CD8-positive, alpha-beta memory T cell (primary cell): ENCODE results near the gene OSBPL10. TPM values are rescaled to one million over a fixed set of nuclear protein-coding genes. Genes with fewer than 3 reads are reported as not detected.

Source experiments
- CTCF ChIA-PET: fragments of 350-600 bp; sonication (Branson Sonifier 250); formaldehyde crosslinking; loops from one replicate; lab custom pipeline; 2021; ENCODE audit warnings: antibody characterized with exemption; lab: Charles Lee
- POLR2A ChIA-PET: fragments of 350-600 bp; sonication (Branson Sonifier 250); formaldehyde crosslinking; loops from one replicate; lab custom pipeline; 2021; ENCODE audit warnings: antibody characterized with exemption; lab: Charles Lee
- DNase-seq, 5 donors: peaks; one replicate each; pipeline versions ENCODE4 v3.0.0 to v3.0.0-alpha.2; 2020 to 2022; ENCODE audit warnings: mixed read lengths in 1 of 5
- H3K27ac ChIP-seq: one replicate; pipeline ENCODE4 v1.7.0; 2013; ENCODE audit warnings: low read depth, mild to moderate bottlenecking, low read length, moderate library complexity
- H3K27me3 ChIP-seq: 2 replicates; pipeline ENCODE4 v1.7.0; 2013; ENCODE audit warnings: low read length, mild to moderate bottlenecking; ENCODE audit not compliant: insufficient read depth, poor library complexity, severe bottlenecking
- H3K36me3 ChIP-seq: 2 replicates; pipeline ENCODE4 v1.7.0; 2013; ENCODE audit warnings: mild to moderate bottlenecking, low read length, moderate library complexity; ENCODE audit not compliant: insufficient read depth
- H3K4me1 ChIP-seq: 2 replicates; pipeline ENCODE4 v1.7.0; 2013; ENCODE audit warnings: mild to moderate bottlenecking, low read length, moderate library complexity; ENCODE audit not compliant: insufficient read depth
- H3K4me3 ChIP-seq: 2 replicates; pipeline ENCODE4 v1.7.0; 2013; ENCODE audit warnings: mild to moderate bottlenecking, low read length
- H3K9me3 ChIP-seq: 2 replicates; pipeline ENCODE4 v1.7.0; 2013; ENCODE audit warnings: mild to moderate bottlenecking, low read length
- H3K27ac Mint-ChIP-seq, 8 donors: one replicate each; pipeline ENCODE4 v1.8.0; 2020 to 2021; ENCODE audit warnings: mixed read lengths in 8 of 8, mild to moderate bottlenecking in 6 of 8, inconsistent platforms in 3 of 8, moderate library complexity in 3 of 8
- H3K27me3 Mint-ChIP-seq, 2 donors: one replicate each; pipeline ENCODE4 v1.8.0; 2020 to 2021; ENCODE audit warnings: mixed read lengths in 2 of 2, mild to moderate bottlenecking in 1 of 2, moderate library complexity in 1 of 2
- H3K36me3 Mint-ChIP-seq, 3 donors: one replicate each; pipeline ENCODE4 v1.8.0; 2020 to 2021; ENCODE audit warnings: mixed read lengths in 3 of 3, inconsistent platforms in 1 of 3, mild to moderate bottlenecking in 1 of 3
- H3K4me1 Mint-ChIP-seq, 3 donors: one replicate each; pipeline ENCODE4 v1.8.0; 2020 to 2021; ENCODE audit warnings: mixed read lengths in 3 of 3, inconsistent platforms in 1 of 3, mild to moderate bottlenecking in 1 of 3
- H3K4me3 Mint-ChIP-seq, 7 donors: one replicate each; pipeline ENCODE4 v1.8.0; 2020 to 2021; ENCODE audit warnings: mixed read lengths in 7 of 7, mild to moderate bottlenecking in 6 of 7, moderate library complexity in 4 of 7, inconsistent platforms in 2 of 7
- H3K9me3 Mint-ChIP-seq, 5 donors: one replicate each; pipeline ENCODE4 v1.8.0; 2020 to 2022; ENCODE audit warnings: mixed read lengths in 5 of 5, mild to moderate bottlenecking in 3 of 5, moderate library complexity in 2 of 5, inconsistent platforms in 1 of 5
- polyA plus RNA-seq: library from polyadenylated mRNA; unstranded; fragments of 300-500 nt; fragmentation: Illumina TruSeq; gene quantifications from one replicate; pipeline ENCODE4 v1.2.3, GENCODE V29; 2021
- total RNA-seq, 2 experiments: library from RNA; stranded (reverse); gene quantifications; one replicate each; pipeline ENCODE4 v1.2.3, GENCODE V29; 2021

OSBPL10 gene
- total and polyA plus RNA-seq, 3 experiments from 2014 or later = 0.12 to 3.0 (median 2.6) TPM

- POLR2A ChIA-PET = no interaction called here
- peaks cover 1 to 11% of the 10 kb centered on the region in 2 donors for H3K27me3 Mint-ChIP-seq
- H3K9me3 ChIP-seq = no peaks in the 10 kb centered on the region
These were observed 139.5 kb downstream of the OSBPL10 start for GRCh38 chr3:31841515-31841914.

GRCh38 chr3:31840252-31840651 lies 140.8 kb downstream of the OSBPL10 start:
- Mint-ChIP-seq H3K36me3 (no peaks in the 10 kb centered on the region), H3K27ac (no peak overlapping the region), H3K4me1 (no peaks in the 10 kb centered on the region), H3K27me3 (peaks cover 1 to 6% of the 10 kb centered on the region in 2 donors), H3K9me3 (peaks cover 0 to 2% (median 0%) of the 10 kb centered on the region in 5 donors), H3K4me3 (no peak overlapping the region)
- Histone ChIP-seq H3K4me1 (no peaks in the 10 kb centered on the region), H3K9me3 (no peaks in the 10 kb centered on the region), H3K36me3 (no peaks in the 10 kb centered on the region), H3K4me3 (no peak overlapping the region), H3K27me3 (no peaks in the 10 kb centered on the region), H3K27ac (no peak overlapping the region)
- no peak for DNase-seq
- CTCF ChIA-PET = no interaction called here
- POLR2A ChIA-PET = no interaction called here

More at GRCh38 chr3:31841515-31841914, 139.5 kb downstream of the OSBPL10 start:
- no peak overlapping the region for H3K27ac ChIP-seq
- no peaks in the 10 kb centered on the region for H3K4me1 ChIP-seq
- no peak overlapping the region for H3K4me3 Mint-ChIP-seq
- CTCF ChIA-PET = no interaction called here
- no peaks in the 10 kb centered on the region for H3K4me1 Mint-ChIP-seq
- no peaks in the 10 kb centered on the region for H3K27me3 ChIP-seq
- no peak overlapping the region for H3K4me3 ChIP-seq
- DNase-seq = no peak
- no peaks in the 10 kb centered on the region for H3K36me3 ChIP-seq
- no peak overlapping the region for H3K27ac Mint-ChIP-seq
- H3K36me3 Mint-ChIP-seq = no peaks in the 10 kb centered on the region
- peaks cover 0 to 2% (median 0%) of the 10 kb centered on the region in 5 donors for H3K9me3 Mint-ChIP-seq

- peaks cover 1 to 3% of the 10 kb centered on the region in 2 donors for H3K27me3 Mint-ChIP-seq
- CTCF ChIA-PET = no interaction called here
These were observed 141.7 kb downstream of the OSBPL10 start for GRCh38 chr3:31839144-31839917.

DNA sequence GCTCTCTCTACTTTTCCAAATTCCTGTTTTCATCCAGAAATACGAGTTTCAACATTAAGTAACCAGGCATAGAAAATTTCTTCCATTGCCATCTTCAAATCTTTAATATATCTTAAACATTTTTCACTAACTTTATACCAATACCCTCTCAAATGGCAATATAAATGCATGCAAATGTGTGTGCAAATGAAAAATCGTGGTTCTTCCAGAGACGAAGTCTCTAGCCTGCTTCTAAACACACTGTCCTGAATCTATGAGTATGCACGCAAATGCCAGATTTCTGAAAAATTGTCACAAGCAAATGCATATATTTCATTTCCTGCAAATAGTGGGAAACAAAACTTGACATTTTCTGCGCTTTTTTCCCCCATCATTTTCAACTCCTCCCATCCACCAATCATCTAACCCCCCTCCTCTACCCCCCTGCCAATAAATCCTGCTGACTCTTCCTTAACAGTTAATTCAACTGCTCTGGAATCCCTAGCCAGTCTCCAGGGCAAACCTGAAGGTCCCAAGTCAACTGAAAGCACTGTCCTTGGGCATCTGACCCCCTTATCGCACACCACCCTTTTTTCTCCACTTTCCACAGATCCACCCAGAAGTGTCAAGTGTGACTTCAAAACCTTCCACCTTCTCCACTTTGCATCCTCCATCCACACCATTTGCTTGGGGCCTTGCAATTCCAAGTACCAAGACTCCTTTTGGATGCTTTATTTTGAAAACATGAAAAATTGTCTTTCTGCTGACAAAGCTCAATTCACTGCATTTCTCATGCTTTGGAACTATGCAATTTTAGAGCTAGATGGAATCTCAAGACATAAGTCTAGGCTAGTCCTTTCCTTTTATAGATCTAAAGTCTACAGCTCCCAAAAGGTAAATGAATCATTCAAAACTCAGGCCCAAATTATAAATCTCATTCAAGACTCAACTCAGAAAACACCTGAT lies 144.7 kb downstream of the OSBPL10 start:
- no peak for DNase-seq

More at GRCh38 chr3:31839144-31839917, 141.7 kb downstream of the OSBPL10 start:
- H3K9me3 Mint-ChIP-seq = peaks cover 0 to 1% (median 0%) of the 10 kb centered on the region in 5 donors
- no peak overlapping the region for H3K27ac Mint-ChIP-seq
- H3K27ac ChIP-seq = no peak overlapping the region
- H3K36me3 Mint-ChIP-seq = no peaks in the 10 kb centered on the region
- no peak for DNase-seq
- H3K9me3 ChIP-seq = no peaks in the 10 kb centered on the region
- H3K36me3 ChIP-seq = no peaks in the 10 kb centered on the region
- no peaks in the 10 kb centered on the region for H3K27me3 ChIP-seq
- H3K4me3 Mint-ChIP-seq = no peak overlapping the region
- no peaks in the 10 kb centered on the region for H3K4me1 ChIP-seq
- H3K4me1 Mint-ChIP-seq = no peaks in the 10 kb centered on the region
- POLR2A ChIA-PET = no interaction called here
- H3K4me3 ChIP-seq = no peak overlapping the region

DNA sequence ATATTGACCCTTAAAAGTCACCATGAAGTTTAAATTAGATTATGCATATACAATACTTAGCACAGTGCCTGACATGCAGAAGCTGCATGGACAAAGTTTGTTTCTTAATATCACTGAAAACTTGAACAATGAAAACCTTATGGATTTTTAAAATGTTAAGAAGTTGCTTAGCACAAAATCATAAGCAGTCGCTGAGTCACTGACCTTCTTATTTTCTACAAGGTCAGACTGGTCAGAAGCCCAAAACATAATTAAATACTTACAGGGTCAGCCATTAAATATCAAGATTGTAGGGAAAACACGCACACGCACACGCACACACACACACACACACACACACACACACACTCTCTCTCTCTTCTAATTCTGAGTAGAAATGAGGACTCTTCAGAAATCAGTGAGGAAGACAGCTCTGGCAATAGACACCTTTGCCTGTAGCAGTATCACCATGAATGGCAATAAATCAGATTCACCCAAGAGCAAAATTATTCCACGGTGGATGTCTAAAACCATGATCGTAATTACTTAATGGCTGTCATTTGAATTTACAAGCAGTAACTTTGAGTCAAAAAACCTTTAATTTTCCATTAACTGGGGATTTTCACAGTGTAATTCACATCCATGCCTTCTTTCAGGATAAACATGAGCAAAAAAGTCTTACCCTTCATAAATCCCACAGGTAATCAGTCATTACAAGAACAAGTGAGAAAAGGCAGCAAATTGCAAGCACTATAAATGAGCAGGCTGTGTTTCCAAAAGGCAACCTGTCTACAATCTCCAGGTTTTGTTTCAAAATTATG lies 147.5 kb downstream of the OSBPL10 start:
- Mint-ChIP-seq H3K4me3 (no peak overlapping the region), H3K27me3 (peaks cover 0 to 12% of the 10 kb centered on the region in 2 donors), H3K9me3 (no peaks in the 10 kb centered on the region), H3K36me3 (no peaks in the 10 kb centered on the region), H3K4me1 (peaks cover 0 to 3% (median 0%) of the 10 kb centered on the region in 3 donors), H3K27ac (no peak overlapping the region)
- no peaks in the 10 kb centered on the region for H3K27me3 ChIP-seq
- no peaks in the 10 kb centered on the region for H3K36me3 ChIP-seq
- no peaks in the 10 kb centered on the region for H3K4me1 ChIP-seq
- H3K9me3 ChIP-seq = no peaks in the 10 kb centered on the region
- no peak overlapping the region for H3K27ac ChIP-seq
- DNase-seq = no peak
- ChIA-PET CTCF (no interaction called here), POLR2A (no interaction called here)
- no peak overlapping the region for H3K4me3 ChIP-seq

More for the DNA sequence above, 144.7 kb downstream of the OSBPL10 start:
- Mint-ChIP-seq H3K9me3 (no peaks in the 10 kb centered on the region), H3K27ac (no peak overlapping the region), H3K4me3 (no peak overlapping the region), H3K27me3 (no peaks in the 10 kb centered on the region), H3K4me1 (no peaks in the 10 kb centered on the region), H3K36me3 (no peaks in the 10 kb centered on the region)
- ChIA-PET POLR2A (no interaction called here), CTCF (interaction anchor here (1.3 kb wide), 1 partner anchor 13 kb away, joined by 3 read pairs; no protein-coding TSS in a partner anchor)
- no peaks in the 10 kb centered on the region for H3K27me3 ChIP-seq
- no peaks in the 10 kb centered on the region for H3K4me1 ChIP-seq
- no peak overlapping the region for H3K27ac ChIP-seq
- no peaks in the 10 kb centered on the region for H3K9me3 ChIP-seq
- no peak overlapping the region for H3K4me3 ChIP-seq
- H3K36me3 ChIP-seq = no peaks in the 10 kb centered on the region

DNA sequence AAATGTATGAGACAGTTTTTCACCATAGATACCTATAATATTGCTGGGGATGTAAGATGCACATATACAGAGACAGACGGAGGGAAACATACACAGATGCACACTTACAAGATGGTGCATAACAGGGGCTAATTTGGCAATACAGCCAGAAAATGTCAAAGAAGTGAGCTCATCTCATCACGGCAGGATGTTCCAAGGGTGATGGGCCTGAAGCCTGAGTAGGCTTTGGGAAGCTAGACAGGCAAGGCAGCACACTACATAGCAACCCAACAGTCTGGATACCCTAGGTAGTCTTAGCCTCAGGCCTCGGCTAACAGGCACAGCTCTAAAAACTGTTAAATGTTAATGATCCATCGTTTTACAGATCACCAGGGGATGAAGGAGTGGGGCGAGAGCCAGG lies 148.5 kb downstream of the OSBPL10 start:
- H3K4me1 ChIP-seq = no peaks in the 10 kb centered on the region
- no peaks in the 10 kb centered on the region for H3K36me3 ChIP-seq
- peaks cover 0 to 12% of the 10 kb centered on the region in 2 donors for H3K27me3 Mint-ChIP-seq
- H3K27me3 ChIP-seq = no peaks in the 10 kb centered on the region
- POLR2A ChIA-PET = no interaction called here
- peaks cover 0 to 3% (median 0%) of the 10 kb centered on the region in 3 donors for H3K4me1 Mint-ChIP-seq
- no peak overlapping the region for H3K4me3 Mint-ChIP-seq
- CTCF ChIA-PET = no interaction called here
- H3K36me3 Mint-ChIP-seq = no peaks in the 10 kb centered on the region
- H3K4me3 ChIP-seq = no peak overlapping the region
- H3K27ac Mint-ChIP-seq = no peak overlapping the region
- no peak for DNase-seq
- no peaks in the 10 kb centered on the region for H3K9me3 Mint-ChIP-seq
- no peaks in the 10 kb centered on the region for H3K9me3 ChIP-seq
- no peak overlapping the region for H3K27ac ChIP-seq

DNA sequence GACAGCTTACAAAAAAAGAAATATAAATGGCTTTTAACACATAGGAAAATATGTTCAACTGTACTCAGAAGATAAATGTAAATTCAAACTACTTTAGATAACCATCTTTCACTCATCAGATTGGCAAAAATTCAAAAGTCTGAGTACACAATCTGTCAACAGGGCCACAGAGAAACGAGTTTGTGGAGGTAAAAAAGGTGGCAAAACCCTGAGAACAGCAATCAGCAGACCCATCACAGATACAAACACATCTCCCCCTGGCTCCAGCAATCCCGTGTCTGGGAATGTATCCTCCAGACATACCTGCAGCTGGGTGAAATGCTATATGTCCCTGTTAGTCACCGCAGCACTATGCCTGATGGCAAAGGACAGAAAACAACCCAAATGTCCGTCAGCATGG lies 149.5 kb downstream of the OSBPL10 start:
- peaks cover 0 to 3% (median 0%) of the 10 kb centered on the region in 3 donors for H3K4me1 Mint-ChIP-seq

More for the DNA sequence above, 149.5 kb downstream of the OSBPL10 start:
- H3K9me3 ChIP-seq = no peaks in the 10 kb centered on the region
- H3K27me3 Mint-ChIP-seq = peaks cover 5 to 17% of the 10 kb centered on the region in 2 donors
- no peak overlapping the region for H3K27ac ChIP-seq
- no peaks in the 10 kb centered on the region for H3K4me1 ChIP-seq
- H3K9me3 Mint-ChIP-seq = no peaks in the 10 kb centered on the region
- H3K4me3 ChIP-seq = no peak overlapping the region
- ChIA-PET POLR2A (no interaction called here), CTCF (no interaction called here)
- H3K36me3 Mint-ChIP-seq = no peaks in the 10 kb centered on the region
- no peaks in the 10 kb centered on the region for H3K36me3 ChIP-seq
- H3K27ac Mint-ChIP-seq = no peak overlapping the region
- H3K27me3 ChIP-seq = no peaks in the 10 kb centered on the region
- H3K4me3 Mint-ChIP-seq = no peak overlapping the region
- no peak for DNase-seq
